Astrocyte (in vitro differentiated cells and primary cell): ENCODE measurements around the gene CAPNS1. TPM values are rescaled to one million over a fixed set of nuclear protein-coding genes. Genes with fewer than 3 reads are reported as not detected.

Experiments used
- DNase-seq: peaks from one replicate; pipeline ENCODE4 v3.0.0-alpha.2; 2010; ENCODE audit warnings: low read depth
- FAIRE-seq: peaks from 2 replicates; lab custom pipeline; 2011; peaks lifted over from hg19 to GRCh38; lab: Jason Lieb, UNC
- H2AFZ ChIP-seq: 2 replicates; pipeline ENCODE4 v1.6.0; 2012; ENCODE audit warnings: low read depth, low read length, inconsistent platforms
- H3K27ac ChIP-seq: 2 replicates; pipeline ENCODE4 v1.5.1; 2011; ENCODE audit warnings: low read depth, low read length, inconsistent platforms
- H3K27me3 ChIP-seq: 2 replicates; pipeline ENCODE4 v1.6.0; 2011; ENCODE audit warnings: low read length, inconsistent platforms; ENCODE audit not compliant: insufficient read depth
- H3K36me3 ChIP-seq: 2 replicates; pipeline ENCODE4 v1.5.1; 2011; ENCODE audit warnings: low read length, inconsistent platforms; ENCODE audit not compliant: insufficient read depth
- H3K4me1 ChIP-seq: 2 replicates; pipeline ENCODE4 v1.5.1; 2011; ENCODE audit warnings: low read length, inconsistent platforms; ENCODE audit not compliant: insufficient read depth
- H3K4me2 ChIP-seq: 2 replicates; pipeline ENCODE4 v1.6.0; 2012; ENCODE audit warnings: low read length, inconsistent platforms
- H3K4me3 ChIP-seq: 2 replicates; pipeline ENCODE4 v1.5.1; 2011; ENCODE audit warnings: low read depth, mild to moderate bottlenecking, low read length, inconsistent platforms; ENCODE audit not compliant: insufficient read depth
- H3K79me2 ChIP-seq: 2 replicates; pipeline ENCODE4 v1.6.0; 2012; ENCODE audit warnings: mild to moderate bottlenecking, low read length, inconsistent platforms; ENCODE audit not compliant: insufficient read depth
- H3K9ac ChIP-seq: 2 replicates; pipeline ENCODE4 v1.6.0; 2012; ENCODE audit warnings: mild to moderate bottlenecking, low read length, inconsistent platforms
- H3K9me3 ChIP-seq: 2 replicates; pipeline ENCODE4 v1.5.1; 2012; ENCODE audit warnings: low read depth, mild to moderate bottlenecking, low read length, inconsistent platforms; ENCODE audit not compliant: insufficient read depth
- H4K20me1 ChIP-seq: 2 replicates; pipeline ENCODE4 v1.6.0; 2012; ENCODE audit warnings: low read length, inconsistent platforms; ENCODE audit not compliant: insufficient read depth
- H3K27ac Mint-ChIP-seq: one replicate; pipeline ENCODE4 v1.8.0; 2021; ENCODE audit warnings: mild to moderate bottlenecking, mixed read lengths; ENCODE audit not compliant: unreplicated experiment
- H3K27me3 Mint-ChIP-seq: one replicate; pipeline ENCODE4 v1.8.0; 2021; ENCODE audit warnings: low read depth, mixed read lengths; ENCODE audit not compliant: unreplicated experiment
- H3K36me3 Mint-ChIP-seq: one replicate; pipeline ENCODE4 v1.8.0; 2021; ENCODE audit warnings: low read depth, mixed read lengths; ENCODE audit not compliant: unreplicated experiment
- H3K4me1 Mint-ChIP-seq: one replicate; pipeline ENCODE4 v1.8.0; 2021; ENCODE audit warnings: low read depth, mixed read lengths; ENCODE audit not compliant: unreplicated experiment
- H3K4me3 Mint-ChIP-seq: one replicate; pipeline ENCODE4 v1.8.0; 2021; ENCODE audit warnings: mild to moderate bottlenecking, moderate library complexity, mixed read lengths; ENCODE audit not compliant: unreplicated experiment
- H3K9me3 Mint-ChIP-seq: one replicate; pipeline ENCODE4 v1.8.0; 2021; ENCODE audit warnings: mild to moderate bottlenecking, mixed read lengths; ENCODE audit not compliant: unreplicated experiment
- EZH2 ChIP-seq: IDR thresholded peaks from 2 replicates; pipeline ENCODE4 v1.6.1; 2012; ENCODE audit warnings: mild to moderate bottlenecking, low read length, inconsistent platforms; ENCODE audit not compliant: insufficient read depth
- total RNA-seq: library from RNA; stranded (reverse); gene quantifications from 2 replicates; pipeline ENCODE4 v1.2.1, GENCODE V29; 2021
- TF ChIP-seq, protein P1 (sequence below): IDR thresholded peaks from 2 replicates; pipeline ENCODE4 v1.5.1; 2011; ENCODE audit warnings: low read depth, mild to moderate bottlenecking, inconsistent platforms, low read length, moderate library complexity; ENCODE audit not compliant: insufficient read depth

CAPNS1 gene
- total RNA-seq, 1 donor from 2014 or later = 665 TPM

DNA sequence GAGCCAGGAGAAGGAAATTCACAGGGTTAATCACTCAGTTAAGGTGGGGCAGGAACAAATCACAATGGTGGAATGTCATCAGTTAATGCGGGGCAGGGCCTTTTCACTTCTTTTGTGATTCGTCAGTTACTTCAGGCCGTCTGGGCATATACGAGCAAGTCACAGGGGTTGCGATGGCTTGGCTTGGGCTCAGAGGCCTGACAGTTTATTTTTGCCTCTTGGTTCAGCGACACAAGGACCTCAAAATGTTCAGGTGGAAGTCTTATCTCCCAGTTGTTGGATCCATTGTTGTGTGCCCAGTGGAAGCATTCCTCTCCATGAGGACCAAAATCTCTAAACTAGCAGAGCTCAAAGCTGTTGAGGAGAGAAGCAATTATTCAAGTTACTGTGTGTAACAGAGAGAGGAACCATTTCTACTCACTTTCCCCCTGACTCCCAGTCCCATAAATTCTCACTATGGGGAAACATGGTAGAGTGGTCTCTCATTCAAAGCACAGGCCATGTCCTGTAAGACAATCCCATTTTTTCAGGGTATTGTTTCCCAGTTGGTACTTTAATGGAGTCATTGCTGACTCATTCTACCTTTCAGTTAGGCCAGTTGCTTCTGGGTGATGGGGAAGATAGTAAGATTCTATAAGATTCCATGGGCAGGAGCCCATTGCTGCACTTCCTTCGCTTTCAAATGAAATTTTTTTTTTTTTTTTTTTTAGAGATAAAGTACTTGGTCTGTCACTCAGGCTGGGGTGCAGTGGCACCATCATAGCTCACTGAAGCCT, 21.1 kb downstream of the CAPNS1 start:
- peak overlapping the region; percentile 77 for H3K27ac Mint-ChIP-seq
- Histone ChIP-seq H3K27me3 (no peaks in the 10 kb centered on the region), H3K4me2 (no peak overlapping the region), H3K9ac (no peak overlapping the region), H3K4me1 (no peaks in the 10 kb centered on the region), H3K9me3 (no peaks in the 10 kb centered on the region), H2AFZ (no peak overlapping the region), H3K27ac (no peak overlapping the region), H4K20me1 (no peaks in the 10 kb centered on the region), H3K36me3 (no peaks in the 10 kb centered on the region), H3K4me3 (no peak overlapping the region), H3K79me2 (no peaks in the 10 kb centered on the region)
- peaks cover 15% of the 10 kb centered on the region for H3K36me3 Mint-ChIP-seq
- DNase-seq = no peak
- peaks cover 11% of the 10 kb centered on the region for H3K4me1 Mint-ChIP-seq
- H3K4me3 Mint-ChIP-seq = no peak overlapping the region
- no peaks in the 10 kb centered on the region for H3K27me3 Mint-ChIP-seq
- TF ChIP-seq, protein P1, sequence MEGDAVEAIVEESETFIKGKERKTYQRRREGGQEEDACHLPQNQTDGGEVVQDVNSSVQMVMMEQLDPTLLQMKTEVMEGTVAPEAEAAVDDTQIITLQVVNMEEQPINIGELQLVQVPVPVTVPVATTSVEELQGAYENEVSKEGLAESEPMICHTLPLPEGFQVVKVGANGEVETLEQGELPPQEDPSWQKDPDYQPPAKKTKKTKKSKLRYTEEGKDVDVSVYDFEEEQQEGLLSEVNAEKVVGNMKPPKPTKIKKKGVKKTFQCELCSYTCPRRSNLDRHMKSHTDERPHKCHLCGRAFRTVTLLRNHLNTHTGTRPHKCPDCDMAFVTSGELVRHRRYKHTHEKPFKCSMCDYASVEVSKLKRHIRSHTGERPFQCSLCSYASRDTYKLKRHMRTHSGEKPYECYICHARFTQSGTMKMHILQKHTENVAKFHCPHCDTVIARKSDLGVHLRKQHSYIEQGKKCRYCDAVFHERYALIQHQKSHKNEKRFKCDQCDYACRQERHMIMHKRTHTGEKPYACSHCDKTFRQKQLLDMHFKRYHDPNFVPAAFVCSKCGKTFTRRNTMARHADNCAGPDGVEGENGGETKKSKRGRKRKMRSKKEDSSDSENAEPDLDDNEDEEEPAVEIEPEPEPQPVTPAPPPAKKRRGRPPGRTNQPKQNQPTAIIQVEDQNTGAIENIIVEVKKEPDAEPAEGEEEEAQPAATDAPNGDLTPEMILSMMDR = no peak
- TF ChIP-seq EZH2 = no peak
- no peak for FAIRE-seq
- no peaks in the 10 kb centered on the region for H3K9me3 Mint-ChIP-seq

DNA sequence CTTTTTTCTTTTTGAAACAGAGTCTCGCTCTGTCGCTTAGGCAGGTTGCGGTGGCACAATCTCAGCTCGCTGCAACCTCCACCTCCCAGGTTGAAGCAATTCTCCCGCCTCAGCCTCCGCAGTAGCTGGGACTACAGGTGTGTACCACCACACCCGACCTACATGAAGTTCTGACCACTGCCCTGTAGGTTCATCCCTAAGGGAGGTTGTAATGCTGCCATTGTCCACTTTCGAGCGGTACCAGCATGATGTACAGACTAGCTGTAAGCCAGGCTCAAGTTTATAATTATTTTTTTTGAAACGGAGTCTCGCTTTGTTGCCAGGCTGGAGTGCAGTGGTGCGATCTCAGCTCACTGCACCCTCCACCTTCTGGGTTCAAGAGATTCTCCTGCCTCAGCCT, 23.9 kb downstream of the CAPNS1 start:
- no peak overlapping the region for H3K4me2 ChIP-seq
- H3K4me3 Mint-ChIP-seq = no peak overlapping the region
- no peak overlapping the region for H3K27ac Mint-ChIP-seq
- H3K36me3 Mint-ChIP-seq = peaks cover 13% of the 10 kb centered on the region
- no peaks in the 10 kb centered on the region for H3K4me1 ChIP-seq
- no peaks in the 10 kb centered on the region for H4K20me1 ChIP-seq
- TF ChIP-seq, protein P1 = no peak
- no peak for TF ChIP-seq EZH2
- H3K27ac ChIP-seq = no peak overlapping the region
- no peak overlapping the region for H2AFZ ChIP-seq
- DNase-seq (no peak), FAIRE-seq (no peak)
- no peaks in the 10 kb centered on the region for H3K9me3 ChIP-seq
- no peak overlapping the region for H3K9ac ChIP-seq
- H3K4me3 ChIP-seq = no peak overlapping the region
- H3K27me3 ChIP-seq = no peaks in the 10 kb centered on the region
- no peaks in the 10 kb centered on the region for H3K79me2 ChIP-seq
- no peaks in the 10 kb centered on the region for H3K27me3 Mint-ChIP-seq
- H3K36me3 ChIP-seq = no peaks in the 10 kb centered on the region
- H3K9me3 Mint-ChIP-seq = no peaks in the 10 kb centered on the region
- H3K4me1 Mint-ChIP-seq = peaks cover 4% of the 10 kb centered on the region

DNA sequence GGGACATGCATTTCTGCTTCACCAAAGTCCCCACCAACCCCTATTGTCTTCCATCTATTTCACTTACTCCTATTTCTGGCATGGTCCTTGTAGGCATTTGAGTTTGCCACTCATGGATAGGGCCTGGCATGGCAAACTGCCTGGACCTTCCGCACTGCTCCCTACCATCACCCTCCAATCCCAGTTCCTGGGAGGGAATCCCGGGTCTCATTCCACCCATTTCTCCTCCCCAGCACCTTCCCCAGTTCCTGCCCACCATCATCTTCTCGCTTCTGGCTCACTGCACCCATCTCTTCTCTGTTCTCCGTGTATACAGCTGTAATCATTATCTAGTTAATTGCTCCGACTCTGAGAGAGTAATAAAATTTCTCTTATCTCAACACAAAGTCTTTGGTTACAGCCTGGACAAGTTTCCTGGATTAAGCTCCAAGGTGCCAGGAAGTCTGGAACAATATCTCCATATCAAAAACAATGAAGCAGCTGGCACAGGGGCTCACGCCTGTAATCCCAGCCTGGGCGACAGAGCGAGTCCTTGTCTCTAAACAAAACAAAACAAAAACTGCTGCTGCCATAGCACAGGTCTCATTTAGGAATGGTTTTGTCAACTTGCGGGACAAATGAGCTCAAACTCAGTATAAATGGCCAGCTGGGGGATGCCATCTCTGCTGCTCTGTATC, 29.4 kb downstream of the CAPNS1 start:
- TF ChIP-seq EZH2 = no peak
- TF ChIP-seq, protein P1 = no peak
- Mint-ChIP-seq H3K9me3 (peaks cover 3% of the 10 kb centered on the region), H3K27ac (no peak overlapping the region), H3K4me3 (no peak overlapping the region), H3K4me1 (peaks cover 3% of the 10 kb centered on the region), H3K36me3 (no peaks in the 10 kb centered on the region), H3K27me3 (no peaks in the 10 kb centered on the region)
- Histone ChIP-seq H3K27ac (no peak overlapping the region), H3K4me3 (no peak overlapping the region), H3K4me2 (no peak overlapping the region), H4K20me1 (no peaks in the 10 kb centered on the region), H3K9me3 (no peaks in the 10 kb centered on the region), H2AFZ (no peak overlapping the region), H3K4me1 (peaks cover 5% of the 10 kb centered on the region), H3K36me3 (no peaks in the 10 kb centered on the region), H3K9ac (no peak overlapping the region), H3K79me2 (no peaks in the 10 kb centered on the region), H3K27me3 (no peaks in the 10 kb centered on the region)
- no peak for FAIRE-seq
- no peak for DNase-seq
